GM12878 (cell line): ENCODE measurements around the gene FAM114A1. TPM values are rescaled to one million over a fixed set of nuclear protein-coding genes. Genes with fewer than 3 reads are reported as not detected.

Experiments used
- ATAC-seq: fragments of 200-7000 bp; cut with Tn5 transposase; 3 replicates; pipeline ENCODE4 v1.9.1; 2020; ENCODE audit warnings: mild to moderate bottlenecking, moderate library complexity
- BruUV-seq: library from RNA; stranded (reverse); fragments of 400-500 nt; replicated peaks from 2 replicates; lab custom pipeline; 2021; lab: Mats Ljungman, UMichigan
- CTCF ChIA-PET: fragments of 300-600 bp; sonication (Branson Sonifier 250); formaldehyde crosslinking; extraction: SDS; loops from one replicate; lab custom pipeline; 2021; ENCODE audit warnings: inconsistent platforms; lab: Yijun Ruan, JAX
- POLR2A ChIA-PET: fragments of 350-600 bp; formaldehyde crosslinking; extraction: SDS; loops from one replicate; lab custom pipeline; 2021; ENCODE audit warnings: inconsistent platforms; lab: Charles Lee
- RAD21 ChIA-PET: fragments of 300-600 bp; sonication (Branson Sonifier 250); formaldehyde crosslinking; loops from one replicate; lab custom pipeline; 2023; ENCODE audit warnings: antibody characterized with exemption; ENCODE audit not compliant: unreplicated experiment; lab: Charles Lee
- SMC1A ChIA-PET: fragments of 300-600 bp; sonication (Branson Sonifier 250); formaldehyde crosslinking; loops from one replicate; lab custom pipeline; 2023; ENCODE audit not compliant: unreplicated experiment, uncharacterized antibody; lab: Charles Lee
- DNase-seq: peaks from one replicate; pipeline ENCODE4 v3.0.0-alpha.2; 2011; ENCODE audit warnings: low read depth, low spot score
- FAIRE-seq: peaks from 3 replicates; lab custom pipeline; 2011; peaks lifted over from hg19 to GRCh38; lab: Jason Lieb, UNC
- H2AFZ ChIP-seq: 2 replicates; pipeline ENCODE4 v1.6.0; 2011; ENCODE audit warnings: low read depth, low read length, control low read depth; ENCODE audit not compliant: control insufficient read depth
- H3K27ac ChIP-seq: 2 replicates; pipeline ENCODE4 v1.5.1; 2011; ENCODE audit warnings: control low read depth; ENCODE audit not compliant: control insufficient read depth, insufficient read depth
- H3K27me3 ChIP-seq, 2 experiments: replicated peaks in 1 of 2; 2 replicates each; pipeline versions ENCODE4 v1.6.0 to v1.6.1; 2011; ENCODE audit warnings: low read length in 1 of 2; ENCODE audit not compliant: control insufficient read depth in 2 of 2, insufficient read depth in 2 of 2
- H3K36me3 ChIP-seq, 2 experiments: 2 replicates each; pipeline ENCODE4 v1.5.1; 2011; ENCODE audit warnings: low read length in 1 of 2; ENCODE audit not compliant: control insufficient read depth in 2 of 2, insufficient read depth in 2 of 2
- H3K4me1 ChIP-seq: 2 replicates; pipeline ENCODE4 v1.6.1; 2011; ENCODE audit warnings: mild to moderate bottlenecking, low read length, moderate library complexity, mixed read lengths; ENCODE audit not compliant: control insufficient read depth, insufficient read depth
- H3K4me2 ChIP-seq: 2 replicates; pipeline ENCODE4 v1.6.0; 2011; ENCODE audit warnings: control low read depth; ENCODE audit not compliant: control insufficient read depth, insufficient read depth
- H3K4me3 ChIP-seq: fragments of 200-600 bp; sonication (generic); 2 replicates; pipeline ENCODE4 v1.5.1; 2016
- H3K79me2 ChIP-seq: 2 replicates; pipeline ENCODE4 v1.6.0; 2011; ENCODE audit warnings: low read length; ENCODE audit not compliant: control insufficient read depth, insufficient read depth
- H3K9ac ChIP-seq: 2 replicates; pipeline ENCODE4 v1.8.0; 2011; ENCODE audit warnings: low read length, control low read depth, mixed read lengths; ENCODE audit not compliant: control insufficient read depth, insufficient read depth
- H3K9me3 ChIP-seq: replicated peaks from 3 replicates; pipeline ENCODE4 v1.5.1; 2011; ENCODE audit warnings: mild to moderate bottlenecking, low read length; ENCODE audit not compliant: control insufficient read depth, insufficient read depth
- H4K20me1 ChIP-seq: 2 replicates; pipeline ENCODE4 v1.6.0; 2011; ENCODE audit not compliant: control insufficient read depth, insufficient read depth
- CEBPB ChIP-seq, 2 experiments: fragments of 150-350 bp in 1 of 2; IDR thresholded peaks; 2 replicates each; pipeline ENCODE4 v1.6.1; 2012 to 2014; ENCODE audit warnings: low read depth in 2 of 2, low read length in 2 of 2, borderline replicate concordance in 1 of 2, inconsistent platforms in 1 of 2
- DPF2 ChIP-seq: fragments of 450-650 bp; IDR thresholded peaks from 2 replicates; pipeline ENCODE4 v1.6.1; 2017; ENCODE audit warnings: mild to moderate bottlenecking
- HDGF ChIP-seq: fragments of 450-650 bp; IDR thresholded peaks from 2 replicates; pipeline ENCODE4 v1.6.1; 2016; ENCODE audit warnings: antibody characterized with exemption
- IRF3 ChIP-seq: fragments of 450-650 bp; IDR thresholded peaks from 2 replicates; pipeline ENCODE4 v1.6.1; 2014; ENCODE audit warnings: mild to moderate bottlenecking
- MAX ChIP-seq: IDR thresholded peaks from 2 replicates; pipeline ENCODE4 v1.6.1; 2012; ENCODE audit warnings: low read depth, low read length, improper control_type of control experiment
- MTA3 ChIP-seq: IDR thresholded peaks from 2 replicates; pipeline ENCODE4 v1.6.1; 2012; ENCODE audit warnings: low read length, inconsistent platforms, borderline replicate concordance
- NR2C1 ChIP-seq: fragments of 450-650 bp; IDR thresholded peaks from 2 replicates; pipeline ENCODE4 v1.6.1; 2017; ENCODE audit warnings: antibody characterized with exemption, mild to moderate bottlenecking, moderate library complexity
- RAD51 ChIP-seq: fragments of 450-650 bp; IDR thresholded peaks from 2 replicates; pipeline ENCODE4 v1.6.1; 2016; ENCODE audit warnings: moderate library complexity, mild to moderate bottlenecking, inconsistent platforms
- SIN3A ChIP-seq: IDR thresholded peaks from 2 replicates; pipeline ENCODE4 v1.6.1; 2012; ENCODE audit warnings: low read depth, low read length, improper control_type of control experiment
- SMAD5 ChIP-seq: IDR thresholded peaks from 2 replicates; pipeline ENCODE4 v1.6.1; 2016; ENCODE audit warnings: antibody characterized with exemption, low read depth
- SUZ12 ChIP-seq: fragments of 200-600 bp; sonication (generic); IDR thresholded peaks from one replicate; pipeline ENCODE4 v1.6.1; 2018; ENCODE audit warnings: antibody characterized with exemption, mild to moderate bottlenecking; ENCODE audit not compliant: unreplicated experiment
- ZBTB11 ChIP-seq: fragments of 450-650 bp; formaldehyde crosslinking; IDR thresholded peaks from 2 replicates; pipeline ENCODE4 v1.5.0; 2022; ENCODE audit warnings: mild to moderate bottlenecking, missing genetic modification characterization
- ZBTB4 ChIP-seq: fragments of 450-650 bp; formaldehyde crosslinking; IDR thresholded peaks from 2 replicates; pipeline ENCODE4 v1.4.0; 2022; ENCODE audit warnings: mild to moderate bottlenecking, moderate library complexity
- ZNF207 ChIP-seq: fragments of 450-650 bp; IDR thresholded peaks from 2 replicates; pipeline ENCODE4 v1.6.1; 2014; ENCODE audit warnings: antibody characterized with exemption, mild to moderate bottlenecking, borderline replicate concordance
- WGBS: methylation state at CpG from one replicate; pipeline ENCODE4 v1.1.6; 2016; ENCODE audit warnings: low lambda C conversion rate; ENCODE audit not compliant: insufficient replicate concordance, insufficient coverage; ENCODE audit errors: missing lambda C conversion rate; 5-methylcytosine and 5-hydroxymethylcytosine counted together
- in situ Hi-C: fragments of 300-500 bp; cut with MboI; formaldehyde crosslinking; loops from 9 replicates; pipeline ENCODE4 v1.14.3; 2018; ENCODE audit warnings: mixed read lengths
- intact Hi-C: fragments of 100-400 bp; cut with micrococcal nuclease; formaldehyde crosslinking; loops from one replicate; pipeline ENCODE4 v1.14.2; 2022; ENCODE audit not compliant: unreplicated experiment
- polyA plus RNA-seq, 11 experiments: library from polyadenylated mRNA; depleted of rRNA in 4 of 11; unstranded in 6 of 11; stranded (reverse) in 5 of 11; fragments of >200 nt; fragmentation: Nextera tagmentation in 4 of 11; fragmentation: Illumina TruSeq in 1 of 11; extraction: Ambion mirVana in 4 of 11; extraction: Trizol in 1 of 11; gene quantifications; 1 replicate in 1 of 11; 2 replicates in 10 of 11; pipeline versions ENCODE4 v1.2.1 to v1.2.3, GENCODE V29; 2011 to 2016; ENCODE audit warnings: inconsistent platforms in 2 of 11, missing spikeins in 2 of 11, low read depth in 1 of 11
- total RNA-seq, 4 experiments: library from RNA; depleted of rRNA in 3 of 4; stranded (reverse); fragments of >200 nt in 3 of 4; fragmentation: Illumina TruSeq in 1 of 4; extraction: Trizol in 1 of 4; gene quantifications; 2 replicates each; pipeline versions ENCODE4 v1.2.1 to v1.2.3, GENCODE V29; 2013 to 2021
- TF ChIP-seq, protein P1 (sequence below): fragments of 450-650 bp; IDR thresholded peaks from 2 replicates; pipeline ENCODE4 v1.6.1; 2016; ENCODE audit warnings: mild to moderate bottlenecking

FAM114A1 gene
- total and polyA plus RNA-seq, 10 of the 15 experiments (the other 5 are each of a cell fraction or from before 2014, with no cell fraction given) = 1.3 to 6.2 (median 3.9) TPM

- no peak overlapping the region for H2AFZ ChIP-seq
- H3K27me3 ChIP-seq = no peaks in the 10 kb centered on the region
- no peaks in the 10 kb centered on the region for H3K4me1 ChIP-seq
- no TSS peak for BruUV-seq
- H3K36me3 ChIP-seq = no peaks in the 10 kb centered on the region
- in situ Hi-C loops = no loop called here
- no peak overlapping the region for H3K4me2 ChIP-seq
- H3K9ac ChIP-seq = no peak overlapping the region
- no peaks in the 10 kb centered on the region for H4K20me1 ChIP-seq
- DNase-seq (no peak), FAIRE-seq (no peak), ATAC-seq (no peak)
- 100% methylated on average over 2 of the region's 2 CpGs for WGBS
- H3K4me3 ChIP-seq = no peak overlapping the region
- intact Hi-C loops = no loop called here
- H3K9me3 ChIP-seq = no peaks in the 10 kb centered on the region
- no peak overlapping the region for H3K27ac ChIP-seq
- ChIA-PET SMC1A (interaction anchor here (1.4 to 3.2 kb wide), 3 partner anchors 10 to 46 kb away, joined by 3 to 16 read pairs (median 6); no protein-coding TSS in a partner anchor), POLR2A (interaction anchor here (0.6 kb wide), 1 partner anchor 437 kb away, joined by 4 read pairs; no protein-coding TSS in a partner anchor), CTCF (interaction anchor here (0.6 to 2.0 kb wide), 2 partner anchors 12 to 46 kb away, joined by 3 to 5 read pairs; no protein-coding TSS in a partner anchor), RAD21 (interaction anchor here (1.1 to 1.2 kb wide), 3 partner anchors 9 to 81 kb away, joined by 3 read pairs; no protein-coding TSS in a partner anchor)
- no peaks in the 10 kb centered on the region for H3K79me2 ChIP-seq
- TF ChIP-seq IRF3 = no peak
- TF ChIP-seq NR2C1 = no peak
- no peak for TF ChIP-seq ZNF207
- TF ChIP-seq SIN3A = no peak
- no peak for TF ChIP-seq MTA3
- TF ChIP-seq SMAD5 = no peak
- no peak for TF ChIP-seq RAD51
- TF ChIP-seq SUZ12 = no peak
- no peak for TF ChIP-seq HDGF
- no peak for TF ChIP-seq DPF2
- TF ChIP-seq ZBTB11 (CRISPR knock-in tag) = no peak
- TF ChIP-seq MAX = no peak
- TF ChIP-seq, protein P1, sequence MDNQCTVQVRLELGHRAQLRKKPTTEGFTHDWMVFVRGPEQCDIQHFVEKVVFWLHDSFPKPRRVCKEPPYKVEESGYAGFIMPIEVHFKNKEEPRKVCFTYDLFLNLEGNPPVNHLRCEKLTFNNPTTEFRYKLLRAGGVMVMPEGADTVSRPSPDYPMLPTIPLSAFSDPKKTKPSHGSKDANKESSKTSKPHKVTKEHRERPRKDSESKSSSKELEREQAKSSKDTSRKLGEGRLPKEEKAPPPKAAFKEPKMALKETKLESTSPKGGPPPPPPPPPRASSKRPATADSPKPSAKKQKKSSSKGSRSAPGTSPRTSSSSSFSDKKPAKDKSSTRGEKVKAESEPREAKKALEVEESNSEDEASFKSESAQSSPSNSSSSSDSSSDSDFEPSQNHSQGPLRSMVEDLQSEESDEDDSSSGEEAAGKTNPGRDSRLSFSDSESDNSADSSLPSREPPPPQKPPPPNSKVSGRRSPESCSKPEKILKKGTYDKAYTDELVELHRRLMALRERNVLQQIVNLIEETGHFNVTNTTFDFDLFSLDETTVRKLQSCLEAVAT = no peak
- no peak for TF ChIP-seq CEBPB (IDR thresholded peaks at IDR 0.05; ENCODE audit: borderline replicate concordance in 1 of 2, low read depth in 2 of 2, low read length in 2 of 2)
- no peak for TF ChIP-seq ZBTB4 (CRISPR knock-in tag)
These were observed 80.9 kb downstream of the FAM114A1 start for GRCh38 chr4:38948551-38948950.
